SK-N-MC (cell line): ENCODE measurements around the gene LRG1.

Source experiments
- EZH2 ChIP-seq: fragments of 200-600 bp; sonication (generic); IDR thresholded peaks from one replicate; pipeline ENCODE4 v1.6.1; 2017; ENCODE audit warnings: antibody characterized with exemption
- POLR2AphosphoS5 ChIP-seq: IDR thresholded peaks from 2 replicates; pipeline ENCODE4 v1.6.1; 2012; ENCODE audit warnings: mild to moderate bottlenecking, low read depth, low read length, borderline replicate concordance

DNA sequence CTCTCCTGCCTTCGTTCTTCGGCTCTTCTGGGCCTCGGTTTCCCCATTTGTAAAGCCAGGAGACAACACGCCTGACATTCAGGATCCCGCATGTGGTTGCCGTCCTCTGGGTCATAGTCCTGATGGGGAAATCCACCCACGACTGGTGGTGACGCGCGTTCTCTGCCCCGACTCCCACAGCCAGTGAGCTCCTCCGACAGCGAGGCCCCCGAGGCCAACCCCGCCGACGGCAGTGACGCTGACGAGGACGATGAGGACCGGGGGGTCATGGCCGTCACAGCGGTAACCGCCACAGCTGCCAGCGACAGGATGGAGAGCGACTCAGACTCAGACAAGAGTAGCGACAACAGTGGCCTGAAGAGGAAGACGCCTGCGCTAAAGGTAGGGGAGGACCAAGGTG, 51.3 kb downstream of the LRG1 start:
- TF ChIP-seq EZH2 (no peak), POLR2AphosphoS5 (no peak)
